MM.1S (cell line): ENCODE measurements around the gene TMEM156.

ENCODE experiments used
- CTCF ChIP-seq: fragments of 300-600 bp; sonication (generic); IDR thresholded peaks from 2 replicates; pipeline ENCODE4 v1.5.1; 2016; ENCODE audit warnings: antibody characterized with exemption, low read length, mixed read lengths
- EZH2 ChIP-seq: fragments of 300-600 bp; sonication (generic); optimal IDR thresholded peaks from 2 replicates; pipeline ENCODE3; 2017; ENCODE audit warnings: low read depth, mild to moderate bottlenecking, antibody characterized with exemption, low read length, mixed read lengths
- EZH2phosphoT487 ChIP-seq: fragments of 300-600 bp; sonication (generic); IDR thresholded peaks from 2 replicates; pipeline ENCODE4 v1.6.1; 2018; ENCODE audit warnings: antibody characterized with exemption, low read length

GRCh38 chr4:38921151-38921550 lies 111.1 kb downstream of the TMEM156 start:
- TF ChIP-seq CTCF (no peak), EZH2 (no peak), EZH2phosphoT487 (no peak)
